PC-3 (cell line): ENCODE measurements around the gene GPRC5D.

Source experiments
- CTCF ChIP-seq: fragments of 300-600 bp; sonication (generic); conservative IDR thresholded peaks from 2 replicates; pipeline ENCODE4 v1.5.1; 2017; ENCODE audit warnings: antibody characterized with exemption, low read depth, mild to moderate bottlenecking, low read length
- EZH2 ChIP-seq: fragments of 300-600 bp; sonication (generic); IDR thresholded peaks from one replicate; pipeline ENCODE4 v1.6.1; 2017; ENCODE audit warnings: antibody characterized with exemption, mild to moderate bottlenecking, low read length; ENCODE audit not compliant: unreplicated experiment
- EZH2phosphoT487 ChIP-seq: fragments of 300-600 bp; sonication (generic); IDR thresholded peaks from 2 replicates; pipeline ENCODE4 v1.6.1; 2018; ENCODE audit warnings: mild to moderate bottlenecking, antibody characterized with exemption, low read length, borderline replicate concordance

- TF ChIP-seq CTCF (peak; percentile 69), EZH2 (no peak), EZH2phosphoT487 (no peak)
These were observed 23.5 kb upstream of the GPRC5D start for GRCh38 chr12:12975322-12976077.
